IPS-NIHi7 (cell line): ENCODE measurements around the gene HCRT.
"Not testable (repeated sequence)": the region's sequence is repeated elsewhere in the genome, so short reads cannot be mapped to it uniquely, and the experiment has no call there.

Experiments used
- DNase-seq: peaks from one replicate; pipeline ENCODE4 v3.0.0; 2012; ENCODE audit warnings: mixed read lengths; ENCODE audit errors: extremely low spot score

Gene HCRT

GRCh38 chr17:42180411-42180921, 4.8 kb downstream of the HCRT start:
- DNase-seq = peak; percentile 51

DNA sequence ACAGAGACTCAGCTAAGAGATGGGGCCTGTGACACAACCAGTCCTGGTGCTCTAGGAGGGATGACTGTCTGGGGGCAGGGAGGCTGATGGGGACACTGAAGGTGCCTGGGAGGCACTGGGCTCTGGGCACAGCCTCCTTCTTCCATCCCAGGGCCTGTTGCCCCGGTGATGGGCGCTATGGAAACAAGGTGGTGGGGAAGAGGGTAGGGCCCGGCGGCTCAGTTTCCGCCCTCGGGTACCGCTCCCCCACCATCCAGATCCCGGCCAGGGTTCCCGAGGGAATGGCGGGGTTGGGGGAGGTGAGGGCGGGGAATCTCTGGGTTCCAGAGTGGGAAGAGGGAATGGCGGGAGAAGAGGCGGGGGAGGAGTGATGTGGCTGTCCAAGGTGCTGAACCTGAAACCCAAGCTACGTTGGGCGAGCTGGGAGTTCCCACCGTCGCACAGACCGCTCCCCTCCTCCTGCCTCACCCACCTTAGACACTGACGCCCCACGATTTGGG, 5.3 kb downstream of the HCRT start:
- DNase-seq = peak; percentile 93

- no peak for DNase-seq
Measured at GRCh38 chr17:42179335-42179734, 5.9 kb downstream of the HCRT start.

- no peak for DNase-seq
Measured at GRCh38 chr17:42178817-42179216, 6.4 kb downstream of the HCRT start.

DNA sequence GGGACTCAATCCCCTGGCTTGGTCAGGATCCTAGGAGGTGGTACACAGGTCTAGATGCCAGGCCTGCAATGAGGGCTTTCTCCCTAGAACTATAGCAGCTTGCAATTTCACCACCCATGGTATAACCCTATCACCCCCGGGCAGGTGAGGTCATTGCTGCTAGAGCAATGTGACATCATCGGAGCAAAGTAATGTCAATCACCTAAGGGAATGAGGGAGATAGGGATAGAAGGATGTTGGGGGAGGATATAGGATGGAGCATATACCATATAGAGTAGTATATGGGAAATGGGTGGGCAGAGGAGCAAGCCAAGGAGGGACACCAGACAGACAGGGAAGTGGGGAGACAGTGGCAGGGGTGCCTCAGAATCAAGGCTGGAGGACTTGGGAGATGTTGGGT, 7.6 kb downstream of the HCRT start:
- no peak for DNase-seq

DNA sequence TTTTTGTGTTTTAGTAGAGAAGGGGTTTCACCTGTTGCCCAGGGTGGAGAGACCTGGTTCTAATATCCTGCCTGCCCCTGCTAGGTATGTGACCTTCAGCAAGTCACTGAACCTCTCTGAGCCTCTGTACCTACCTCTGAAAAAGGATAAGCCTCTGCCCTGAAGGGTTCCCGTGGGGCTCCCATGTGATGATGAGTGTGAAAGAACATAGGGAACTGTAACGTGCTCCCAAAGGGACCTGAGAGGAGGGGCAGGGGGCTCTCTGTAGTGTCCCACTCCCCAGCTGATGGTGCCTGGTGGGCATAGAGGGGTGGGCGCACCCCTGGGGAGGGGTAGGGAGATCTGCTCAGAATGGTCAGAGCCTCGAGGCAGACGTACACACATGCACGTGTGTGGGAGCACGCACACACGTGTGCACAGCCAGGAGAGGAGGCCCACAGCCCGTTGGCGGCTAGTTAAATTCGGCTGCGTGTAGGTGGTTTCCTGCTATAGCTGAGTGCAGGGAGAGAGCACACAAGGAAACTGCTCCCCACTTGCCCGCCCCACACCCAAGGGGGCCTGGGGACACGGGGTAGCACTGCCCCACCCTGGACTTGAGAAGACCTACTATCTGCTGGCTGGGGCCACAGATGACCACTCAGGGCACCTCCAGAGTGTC, 11.0 kb downstream of the HCRT start:
- DNase-seq = no peak

GRCh38 chr17:42171831-42172230, 13.4 kb downstream of the HCRT start:
- DNase-seq = peak; percentile 57

- no peak for DNase-seq
Measured at GRCh38 chr17:42169351-42169750, 15.9 kb downstream of the HCRT start.

DNA sequence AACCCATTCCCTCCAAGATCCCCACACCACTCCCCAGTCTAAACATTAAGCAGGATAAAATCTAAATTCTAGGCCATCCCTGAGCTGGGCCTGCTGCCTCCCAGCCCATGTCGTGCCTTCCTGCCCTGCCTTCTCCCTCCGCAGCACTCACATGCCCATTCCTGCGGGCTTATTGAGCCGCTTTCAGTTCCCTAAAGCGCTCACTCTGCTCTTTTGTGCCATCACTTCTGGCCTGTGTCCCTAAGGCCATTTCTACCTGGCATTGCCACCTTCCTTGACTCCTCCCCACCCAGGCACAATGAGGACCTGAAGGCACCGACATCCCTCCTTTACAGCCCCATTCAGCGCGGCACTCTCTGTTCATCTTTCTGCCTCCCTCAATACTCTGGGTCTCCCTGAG, 17.4 kb downstream of the HCRT start:
- DNase-seq = no peak

- DNase-seq = no peak
Measured at GRCh38 chr17:42166196-42166763, 19.0 kb downstream of the HCRT start.

DNA sequence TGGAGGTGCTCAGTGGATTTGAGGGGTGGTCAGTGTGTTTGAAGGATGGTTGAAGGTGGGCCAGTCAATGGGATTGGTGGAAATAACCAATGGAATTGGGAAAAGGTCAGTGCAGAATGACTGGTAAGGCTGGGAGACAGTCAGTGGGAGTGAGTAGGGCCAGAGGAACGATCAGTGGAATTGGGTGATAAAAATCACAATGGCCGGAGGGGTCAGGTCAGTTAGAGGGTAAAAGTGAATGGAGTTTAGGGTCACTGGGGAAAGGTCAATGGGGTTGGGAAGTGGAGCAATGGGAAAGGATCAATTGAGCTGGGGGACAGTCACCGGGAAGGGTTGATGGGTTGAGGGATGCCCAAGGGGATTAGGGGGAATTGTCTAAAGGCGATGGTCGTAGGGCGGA, 19.5 kb downstream of the HCRT start:
- no peak for DNase-seq

DNA sequence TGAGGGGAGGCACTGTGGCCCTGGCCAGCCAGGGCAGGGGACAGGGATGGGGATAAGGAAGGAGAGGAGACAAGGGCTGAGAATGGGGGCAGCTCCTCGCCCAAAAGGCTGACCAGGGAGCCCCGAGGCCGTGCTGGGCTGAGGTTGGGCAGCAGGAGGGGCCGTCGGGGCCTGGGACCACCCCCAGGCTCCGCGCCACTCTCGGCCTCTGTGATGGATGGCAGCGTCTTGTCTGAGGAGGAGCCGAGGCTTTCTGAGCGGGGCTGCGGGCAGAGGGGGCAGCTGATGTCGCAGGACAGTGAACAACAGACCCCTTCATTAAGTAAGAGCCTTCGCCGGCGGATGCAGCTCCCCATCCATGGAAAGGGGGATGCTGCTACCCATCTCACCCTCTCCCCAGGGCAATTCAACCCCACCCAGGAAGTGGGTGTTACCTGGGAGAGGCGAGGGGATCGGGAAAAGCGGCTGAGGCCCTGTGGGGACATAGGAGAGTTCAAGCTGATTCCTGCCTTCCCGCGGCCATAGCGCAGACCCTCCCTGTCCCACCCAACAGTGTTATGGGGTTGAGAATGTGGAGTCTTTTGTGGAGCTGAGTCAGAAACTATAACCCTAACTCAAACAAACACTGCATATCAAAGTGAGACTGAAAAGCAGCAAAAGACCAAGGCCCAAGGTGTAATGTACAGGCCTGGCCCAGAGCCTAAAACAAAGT, 21.4 kb downstream of the HCRT start:
- DNase-seq = no peak

DNA sequence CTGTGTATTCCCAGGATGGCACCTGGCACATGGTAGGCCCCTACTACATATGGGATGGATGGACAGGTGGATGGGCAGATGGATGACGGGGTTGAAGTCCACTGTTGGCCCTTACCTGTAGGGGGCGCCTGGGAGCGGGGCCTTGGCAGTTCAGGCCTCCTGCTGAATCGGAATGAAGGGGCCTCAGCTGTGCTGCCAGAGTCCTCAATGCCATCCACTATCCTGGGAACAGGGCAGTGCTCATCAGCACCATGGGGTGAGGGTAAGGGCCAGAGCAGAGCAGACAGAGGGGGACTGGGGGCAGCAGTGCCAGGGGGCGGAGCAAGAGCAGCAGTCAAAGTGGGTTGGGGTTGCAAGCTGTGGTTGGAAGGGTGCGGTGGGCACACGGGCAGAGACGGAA, 22.1 kb downstream of the HCRT start:
- peak; percentile 81 for DNase-seq

DNA sequence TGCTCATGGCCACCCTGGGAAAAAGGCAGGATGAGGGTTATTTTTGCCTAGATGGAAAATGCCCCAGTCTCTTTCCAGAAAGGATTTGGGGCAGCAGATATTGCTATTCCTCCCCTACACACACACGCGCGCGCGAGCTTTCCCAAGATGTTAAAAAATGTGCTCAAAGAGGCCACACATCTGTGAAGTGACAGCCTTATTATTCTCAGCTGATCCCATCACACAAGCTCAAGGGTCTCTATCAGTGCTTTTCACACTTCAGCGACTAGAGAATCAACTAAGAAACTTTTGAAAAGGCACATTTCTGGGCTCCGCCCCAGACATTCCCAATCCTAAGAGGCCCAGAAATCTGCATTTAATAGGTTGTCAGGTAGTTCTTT, 24.7 kb downstream of the HCRT start:
- no peak for DNase-seq

- DNase-seq = no peak
Measured at GRCh38 chr17:42159796-42160530, 25.3 kb downstream of the HCRT start.

DNA sequence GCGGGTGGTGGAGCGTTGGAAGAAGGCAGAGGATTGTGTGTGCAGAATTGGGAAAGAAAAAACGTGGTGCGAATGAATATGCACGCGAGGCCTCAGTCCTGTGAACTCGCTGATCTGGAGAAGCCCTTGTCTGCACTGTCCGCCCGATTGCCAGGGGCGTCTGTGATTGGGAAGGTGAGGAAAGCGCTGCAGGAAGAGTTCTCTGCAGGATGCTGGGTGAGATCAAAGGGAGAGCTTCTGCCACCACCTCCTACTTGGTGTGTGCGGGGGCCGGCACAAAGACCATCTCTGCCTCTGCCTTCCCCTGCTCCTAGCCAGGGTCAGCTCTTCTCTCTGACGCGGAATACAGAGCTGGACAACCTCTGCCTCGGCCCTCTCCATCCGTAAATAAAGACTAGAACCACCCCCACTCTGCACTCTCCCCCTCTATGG, 29.6 kb downstream of the HCRT start:
- DNase-seq = peak; percentile 68

GRCh38 chr17:42153919-42154742, 31.1 kb downstream of the HCRT start:
- DNase-seq = no peak

GRCh38 chr17:42146911-42147607, 38.2 kb downstream of the HCRT start:
- DNase-seq = no peak

- DNase-seq = not testable (repeated sequence)
Measured at GRCh38 chr17:42143138-42143537, 42.1 kb downstream of the HCRT start.

DNA sequence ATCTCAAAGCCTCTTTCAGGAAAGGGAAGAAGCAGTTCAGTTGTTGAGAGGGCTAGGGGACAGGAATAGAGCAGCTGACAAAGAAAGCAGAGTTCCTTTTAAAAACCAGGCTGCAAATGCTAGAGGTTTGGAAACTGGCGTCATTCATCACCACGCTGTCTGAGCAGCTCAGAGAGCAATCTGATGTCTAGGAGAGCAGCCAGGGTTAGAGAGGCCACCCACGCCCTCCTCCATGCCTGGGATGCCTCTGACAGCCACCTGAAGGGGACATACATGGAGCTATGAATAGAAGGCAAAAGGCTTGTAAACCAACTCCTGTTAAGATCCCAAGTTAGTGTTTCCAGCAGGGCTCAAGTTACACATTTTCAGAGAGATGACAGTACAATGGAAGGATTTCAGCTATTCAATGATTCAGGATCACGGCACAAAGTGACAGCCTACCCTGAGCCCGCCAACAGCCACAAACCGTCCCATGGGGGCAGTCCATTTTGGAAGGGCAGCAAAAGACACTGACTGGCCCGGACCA, 42.8 kb downstream of the HCRT start:
- no peak for DNase-seq
